ENCODE measurements around the gene MTG2.

DNA sequence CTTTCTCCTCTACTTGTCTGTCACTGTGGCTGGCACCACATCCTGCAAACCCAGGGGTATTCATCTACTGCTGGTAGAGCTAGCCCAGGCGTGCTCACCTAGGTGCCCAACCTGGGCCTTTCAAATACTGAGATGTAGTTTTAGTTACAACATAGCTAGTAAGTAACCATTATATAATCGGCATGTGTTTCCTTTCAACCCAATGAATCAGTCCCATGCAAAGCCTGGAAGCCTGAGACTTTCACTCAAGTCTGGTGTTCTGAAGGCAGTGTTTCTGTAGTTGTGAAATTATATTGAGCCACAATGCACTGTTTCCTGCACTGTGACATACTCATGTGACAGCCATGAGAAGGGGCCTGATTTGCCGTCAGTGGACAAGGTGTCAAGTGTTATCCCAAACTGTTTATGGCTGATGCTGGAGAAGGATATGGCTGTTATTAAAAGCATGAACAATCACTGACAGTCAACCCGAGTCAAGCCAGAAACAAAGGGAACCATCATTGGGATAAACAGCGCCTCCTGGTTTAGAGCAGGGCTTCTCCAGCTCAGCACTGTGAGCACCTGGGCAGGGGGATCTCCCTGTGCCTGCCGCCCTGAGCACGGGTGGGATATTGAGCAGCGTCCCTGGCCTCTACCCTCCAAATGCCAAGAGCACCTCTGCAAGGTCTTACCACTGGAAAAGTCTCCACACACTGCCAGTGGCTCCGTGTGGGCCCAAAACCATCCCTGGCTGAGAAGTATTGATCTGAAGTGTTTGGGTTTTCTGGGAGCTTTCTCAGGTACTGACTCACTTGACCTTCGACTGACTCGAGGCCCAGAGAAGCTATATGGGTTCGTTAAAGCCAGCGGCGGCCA, 41.2 kb upstream of the MTG2 start:
- TF ChIP-seq CTCF (IDR thresholded peaks at IDR 0.05; ENCODE audit: low read depth, low read length, poor library complexity, severe bottlenecking) (peak; percentile 66), EZH2phosphoT487 (IDR thresholded peaks at IDR 0.05; ENCODE audit: borderline replicate concordance, low read length) (no peak)
